ENCODE results near the gene PDE6A.
A peak's percentile ranks its signal among the peaks of the same experiment; 100 is the strongest.

The PDE6A gene

GRCh38 chr5:149826574-149826973 is 118.0 kb downstream of the PDE6A start:
- Mint-ChIP-seq H3K36me3 (ENCODE audit: low read depth) (no peaks in the 10 kb centered on the region), H3K9me3 (no peaks in the 10 kb centered on the region), H3K4me1 (peaks cover 28% of the 10 kb centered on the region), H3K27me3 (ENCODE audit: low read depth, poor library complexity) (peaks cover 7% of the 10 kb centered on the region), H3K27ac (no peak overlapping the region), H3K4me3 (no peak overlapping the region)
- TF ChIP-seq, protein P1, sequence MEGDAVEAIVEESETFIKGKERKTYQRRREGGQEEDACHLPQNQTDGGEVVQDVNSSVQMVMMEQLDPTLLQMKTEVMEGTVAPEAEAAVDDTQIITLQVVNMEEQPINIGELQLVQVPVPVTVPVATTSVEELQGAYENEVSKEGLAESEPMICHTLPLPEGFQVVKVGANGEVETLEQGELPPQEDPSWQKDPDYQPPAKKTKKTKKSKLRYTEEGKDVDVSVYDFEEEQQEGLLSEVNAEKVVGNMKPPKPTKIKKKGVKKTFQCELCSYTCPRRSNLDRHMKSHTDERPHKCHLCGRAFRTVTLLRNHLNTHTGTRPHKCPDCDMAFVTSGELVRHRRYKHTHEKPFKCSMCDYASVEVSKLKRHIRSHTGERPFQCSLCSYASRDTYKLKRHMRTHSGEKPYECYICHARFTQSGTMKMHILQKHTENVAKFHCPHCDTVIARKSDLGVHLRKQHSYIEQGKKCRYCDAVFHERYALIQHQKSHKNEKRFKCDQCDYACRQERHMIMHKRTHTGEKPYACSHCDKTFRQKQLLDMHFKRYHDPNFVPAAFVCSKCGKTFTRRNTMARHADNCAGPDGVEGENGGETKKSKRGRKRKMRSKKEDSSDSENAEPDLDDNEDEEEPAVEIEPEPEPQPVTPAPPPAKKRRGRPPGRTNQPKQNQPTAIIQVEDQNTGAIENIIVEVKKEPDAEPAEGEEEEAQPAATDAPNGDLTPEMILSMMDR (IDR thresholded peaks at IDR 0.05), result no peak
- DNase-seq, result no peak

- Mint-ChIP-seq H3K4me1 (peaks cover 36% of the 10 kb centered on the region), H3K4me3 (no peak overlapping the region), H3K36me3 (ENCODE audit: low read depth) (no peaks in the 10 kb centered on the region), H3K27ac (peak overlapping the region; percentile 66), H3K9me3 (no peaks in the 10 kb centered on the region), H3K27me3 (ENCODE audit: low read depth, poor library complexity) (peaks cover 7% of the 10 kb centered on the region)
- no peak for DNase-seq
- TF ChIP-seq, protein P1 (IDR thresholded peaks at IDR 0.05), result no peak
These were observed 119.7 kb downstream of the PDE6A start for GRCh38 chr5:149824846-149825245.

DNA sequence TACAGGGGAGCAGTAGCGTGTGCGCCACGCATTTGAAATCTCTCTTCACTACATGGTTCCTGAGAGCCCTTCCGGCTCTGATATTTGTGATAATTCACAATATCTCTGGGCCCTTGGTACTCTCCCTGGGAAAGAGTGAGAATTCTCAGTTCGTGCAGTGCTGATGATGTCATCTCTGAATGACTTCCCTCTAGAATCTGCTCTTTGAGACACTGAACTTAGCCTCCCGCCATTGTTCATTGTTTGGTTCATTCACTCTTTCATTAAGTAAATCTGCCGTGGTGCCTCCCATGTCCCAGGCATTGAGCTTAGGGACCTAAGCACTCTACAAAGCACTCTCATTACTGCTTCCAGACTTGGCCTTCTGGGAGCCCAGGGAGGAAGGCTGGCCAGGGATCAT is 120.5 kb downstream of the PDE6A start:
- DNase-seq, result no peak
- H3K9me3 Mint-ChIP-seq, result no peaks in the 10 kb centered on the region
- no peaks in the 10 kb centered on the region for H3K36me3 Mint-ChIP-seq (ENCODE audit: low read depth)
- peak overlapping the region; percentile 59 for H3K27ac Mint-ChIP-seq
- H3K4me1 Mint-ChIP-seq, result peaks cover 37% of the 10 kb centered on the region
- H3K4me3 Mint-ChIP-seq, result no peak overlapping the region
- TF ChIP-seq, protein P1 (IDR thresholded peaks at IDR 0.05), result no peak
- peaks cover 7% of the 10 kb centered on the region for H3K27me3 Mint-ChIP-seq (ENCODE audit: low read depth, poor library complexity)

- Mint-ChIP-seq H3K27ac (no peak overlapping the region), H3K27me3 (ENCODE audit: low read depth, poor library complexity) (peaks cover 3% of the 10 kb centered on the region), H3K4me3 (no peak overlapping the region), H3K4me1 (peaks cover 33% of the 10 kb centered on the region), H3K9me3 (no peaks in the 10 kb centered on the region), H3K36me3 (ENCODE audit: low read depth) (no peaks in the 10 kb centered on the region)
- TF ChIP-seq, protein P1 (IDR thresholded peaks at IDR 0.05), result no peak
- no peak for DNase-seq
These were observed 121.2 kb downstream of the PDE6A start for GRCh38 chr5:149823375-149823774.

- no peak for DNase-seq
- Mint-ChIP-seq H3K9me3 (no peaks in the 10 kb centered on the region), H3K4me1 (peaks cover 31% of the 10 kb centered on the region), H3K27ac (no peak overlapping the region), H3K27me3 (ENCODE audit: low read depth, poor library complexity) (peaks cover 3% of the 10 kb centered on the region), H3K4me3 (no peak overlapping the region), H3K36me3 (ENCODE audit: low read depth) (no peaks in the 10 kb centered on the region)
- TF ChIP-seq, protein P1 (IDR thresholded peaks at IDR 0.05), result no peak
These were observed 122.3 kb downstream of the PDE6A start for GRCh38 chr5:149822301-149822700.

Data from nephron progenitor cell (in vitro differentiated cells).